ENCODE data around the gene ENOX2.

- no peak for TF ChIP-seq CTCF (optimal IDR thresholded peaks at IDR 0.05 in 1 of 3, IDR thresholded peaks at IDR 0.05 in 1 of 3, conservative IDR thresholded peaks at IDR 0.05 in 1 of 3; ENCODE audit: extremely low read depth in 1 of 3, insufficient read depth in 2 of 3, low read length in 3 of 3)
- no peak for TF ChIP-seq EZH2 (IDR thresholded peaks at IDR 0.05; ENCODE audit: low read length)
These were observed 206.5 kb downstream of the ENOX2 start for GRCh38 chrX:130696542-130696941.
